ENCODE results near the gene CRIP2.
A peak's percentile ranks its signal among the peaks of the same experiment; 100 is the strongest.

Gene CRIP2

GRCh38 chr14:105491366-105491973 is 16.8 kb downstream of the CRIP2 start:
- no peak for TF ChIP-seq CTCF (IDR thresholded peaks at IDR 0.05; ENCODE audit: low read depth, low read length)
- peak overlapping the region; percentile 75 for H3K4me3 ChIP-seq (ENCODE audit: low read depth, low read length)

DNA sequence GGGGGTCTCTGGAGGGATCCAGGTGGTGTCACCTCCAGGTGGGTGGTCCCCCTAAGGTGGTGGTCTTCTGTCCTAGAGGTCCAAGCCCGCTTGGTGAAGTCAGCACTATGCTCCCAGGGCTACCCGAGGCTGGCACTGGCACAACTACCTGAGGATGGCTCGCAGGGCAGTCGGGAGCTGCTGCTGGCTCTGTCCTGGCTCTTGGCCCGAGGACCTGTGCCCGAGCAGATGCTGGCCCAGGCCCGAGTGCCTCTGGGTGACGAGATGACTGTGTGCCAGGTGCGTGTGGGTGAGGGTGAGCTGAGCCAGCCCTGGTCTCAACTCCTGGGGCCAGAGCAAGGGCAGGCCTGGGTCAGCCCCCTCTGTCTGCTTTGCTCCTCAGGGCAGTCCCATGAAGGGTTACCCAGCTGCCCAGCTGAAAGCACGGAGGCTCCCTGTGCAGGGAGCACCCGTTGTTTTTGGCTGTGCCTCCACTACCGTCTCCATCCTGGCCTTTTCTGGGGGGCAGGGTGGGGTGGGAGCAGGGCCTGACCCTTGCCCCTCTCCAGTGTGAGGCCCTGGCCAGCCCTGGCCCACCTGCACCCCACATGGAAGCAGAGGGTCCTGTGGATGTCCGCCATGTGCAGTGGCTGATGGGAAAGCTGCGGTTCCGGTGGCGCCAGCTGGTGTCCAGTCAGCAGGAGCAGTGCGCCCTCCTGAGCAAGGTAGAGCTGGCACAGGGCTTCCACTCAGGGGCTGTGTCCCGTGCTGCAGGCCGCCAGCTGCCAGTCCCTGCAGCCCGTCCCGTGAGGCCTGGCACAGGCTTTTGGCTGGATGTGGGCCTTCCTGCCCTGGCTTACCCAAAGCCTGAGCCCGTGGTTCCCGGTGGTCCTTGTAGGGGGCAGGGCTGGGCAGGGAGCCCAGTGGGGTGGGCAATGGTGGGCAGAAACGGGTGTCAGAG is 17.7 kb downstream of the CRIP2 start:
- peak overlapping the region; percentile 75; the same call in 1 of the 2 replicates for H3K4me3 ChIP-seq (ENCODE audit: low read depth, low read length)

GRCh38 chr14:105492971-105493871 is 18.6 kb downstream of the CRIP2 start:
- TF ChIP-seq CTCF (IDR thresholded peaks at IDR 0.05; ENCODE audit: low read depth, low read length), result no peak
- H3K4me3 ChIP-seq (ENCODE audit: low read depth, low read length), result no peak overlapping the region

More for the DNA sequence above, 17.7 kb downstream of the CRIP2 start:
- no peak for TF ChIP-seq CTCF (IDR thresholded peaks at IDR 0.05; ENCODE audit: low read depth, low read length)

- no peak for TF ChIP-seq CTCF (IDR thresholded peaks at IDR 0.05; ENCODE audit: low read depth, low read length)
Measured at GRCh38 chr14:105493921-105494605, 19.4 kb downstream of the CRIP2 start.

GRCh38 chr14:105494606-105494929 is 19.9 kb downstream of the CRIP2 start:
- no peak for TF ChIP-seq CTCF (IDR thresholded peaks at IDR 0.05; ENCODE audit: low read depth, low read length)
- no peak overlapping the region for H3K4me3 ChIP-seq (ENCODE audit: low read depth, low read length)

More at GRCh38 chr14:105493921-105494605, 19.4 kb downstream of the CRIP2 start:
- H3K4me3 ChIP-seq (ENCODE audit: low read depth, low read length), result no peak overlapping the region

DNA sequence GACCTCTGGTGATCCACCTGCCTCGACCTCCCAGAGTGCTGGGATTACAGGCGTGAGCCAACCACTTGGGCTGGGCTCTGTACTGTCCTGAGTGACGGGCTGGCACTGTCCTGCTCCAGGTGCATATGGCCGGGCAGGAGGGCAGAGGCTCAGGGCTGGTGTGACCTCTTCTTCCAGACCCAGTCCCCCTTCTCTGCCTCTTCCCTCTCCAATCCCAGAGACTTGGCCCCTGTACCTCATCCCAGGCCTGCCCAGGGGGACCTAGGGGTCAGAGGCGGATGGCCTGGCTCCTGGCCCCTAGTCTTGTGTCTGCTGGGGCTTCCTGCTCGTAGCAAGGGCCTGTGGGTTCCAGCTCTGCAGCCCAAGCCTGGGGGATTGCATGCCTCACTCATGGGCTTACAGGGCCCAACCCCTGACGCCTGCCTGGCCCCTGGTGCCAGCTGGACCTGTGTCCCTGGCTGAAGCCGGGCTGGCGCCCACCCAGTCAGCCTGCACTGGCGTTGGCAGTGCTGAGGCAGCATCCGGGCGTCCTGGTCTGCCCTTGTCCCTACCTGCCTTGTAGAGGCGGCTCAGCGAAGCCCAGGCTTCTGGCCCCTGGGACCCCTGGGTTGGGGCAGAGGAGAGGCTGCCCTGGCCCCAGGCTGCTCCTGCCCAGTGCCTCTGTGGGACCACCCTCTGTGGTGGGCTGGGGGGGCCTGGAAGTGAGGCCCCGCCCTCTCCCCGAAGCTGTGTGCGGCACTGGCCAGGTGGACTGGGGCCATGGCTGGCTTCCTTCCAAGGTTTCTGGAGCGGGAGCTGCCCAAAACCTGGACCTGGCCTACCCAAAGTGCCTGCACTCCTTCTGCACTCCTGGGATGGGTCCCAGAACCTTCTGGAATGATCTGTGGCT is 20.7 kb downstream of the CRIP2 start:
- no peak for TF ChIP-seq CTCF (IDR thresholded peaks at IDR 0.05; ENCODE audit: low read depth, low read length)
- H3K4me3 ChIP-seq (ENCODE audit: low read depth, low read length), result no peak overlapping the region

Data from WI38 (cell line).